HG03064 (cell line): ENCODE results near the gene SH2D3A.

ENCODE experiments used
- ATAC-seq: cut with Tn5 transposase; IDR thresholded peaks from one replicate; pipeline ENCODE4 v1.9.1; 2021; ENCODE audit warnings: low read depth; ENCODE audit not compliant: unreplicated experiment

Gene SH2D3A

DNA sequence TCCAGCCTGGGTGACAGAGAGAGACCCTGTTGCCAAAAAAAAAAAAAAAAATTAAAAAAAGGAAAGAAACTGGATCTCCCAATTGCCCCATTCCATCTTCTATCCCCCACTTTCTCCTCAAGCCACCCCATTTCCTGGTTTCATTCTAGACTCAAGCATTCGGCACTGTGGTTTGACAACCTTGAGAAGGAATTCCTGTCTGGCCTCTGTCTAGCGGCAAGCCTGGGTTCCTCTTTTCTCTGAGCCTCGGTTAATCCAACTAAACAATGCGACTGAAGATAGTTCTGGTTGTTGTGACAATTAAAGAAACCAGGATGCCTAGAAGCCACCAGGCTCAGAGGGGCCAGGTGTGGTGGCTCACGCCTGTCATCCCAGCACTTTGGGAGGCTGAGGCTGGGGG, 43.5 kb downstream of the SH2D3A start:
- ATAC-seq: no peak

DNA sequence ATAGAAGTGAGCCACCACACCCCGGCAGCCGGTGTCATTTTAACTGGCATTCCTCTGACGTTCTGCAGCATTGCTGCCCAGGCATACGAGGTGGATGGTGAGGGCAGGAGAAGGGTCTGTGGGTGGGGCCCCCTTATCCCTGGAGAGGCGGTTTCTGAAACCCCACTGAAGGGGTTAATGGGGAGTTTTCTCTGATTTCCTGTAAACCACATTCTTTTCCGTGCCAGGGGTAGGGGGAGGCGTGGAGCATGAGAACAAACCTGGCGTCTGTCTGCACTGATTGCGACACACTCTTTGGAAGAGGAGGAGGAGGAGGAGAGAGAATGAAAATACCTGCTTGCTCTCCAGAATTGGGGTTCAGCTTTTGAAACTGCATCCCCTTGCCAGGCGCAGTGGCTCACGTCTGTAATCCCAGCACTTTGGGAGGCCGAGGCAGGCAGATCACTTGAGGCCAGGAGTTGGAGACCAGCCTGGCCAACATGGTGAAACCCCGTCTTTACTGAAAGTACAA, 44.1 kb downstream of the SH2D3A start:
- no peak for ATAC-seq

DNA sequence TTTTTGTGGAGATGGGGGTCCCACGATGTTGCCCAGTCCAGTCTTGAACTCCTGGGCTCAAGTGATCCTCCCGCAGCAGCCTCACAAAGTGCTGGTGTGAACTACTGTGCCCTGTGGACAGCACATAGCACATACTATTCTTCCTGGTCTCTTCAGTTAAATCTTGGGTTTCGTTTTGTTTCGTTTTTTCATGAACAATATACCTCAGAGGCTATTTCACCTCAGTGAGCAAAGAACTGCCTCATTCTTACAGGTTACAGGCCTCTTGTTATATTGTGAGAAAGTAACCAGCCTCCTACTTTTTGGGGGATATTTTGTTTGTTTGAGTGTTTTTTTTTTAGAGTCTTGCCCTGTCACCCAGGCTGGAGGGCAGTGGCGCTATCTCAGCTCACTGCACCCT, 45.5 kb downstream of the SH2D3A start:
- ATAC-seq: no peak

DNA sequence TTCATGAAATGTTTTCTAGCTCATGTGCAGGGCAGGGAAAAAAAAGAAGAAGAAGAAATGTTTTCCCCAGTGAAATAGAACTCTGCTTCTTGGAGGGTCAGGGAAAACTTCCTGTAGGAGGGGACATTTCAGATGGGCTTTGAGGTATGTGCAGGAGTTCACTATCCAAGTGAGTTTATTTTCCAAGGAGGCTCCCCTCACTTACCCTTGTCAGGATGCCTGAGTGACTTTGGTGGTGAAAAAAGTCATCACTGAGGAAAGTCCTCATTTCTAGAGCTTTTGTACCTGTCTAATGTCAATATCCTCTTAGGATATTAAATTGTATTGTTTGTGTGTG, 46.1 kb downstream of the SH2D3A start:
- ATAC-seq: no peak

DNA sequence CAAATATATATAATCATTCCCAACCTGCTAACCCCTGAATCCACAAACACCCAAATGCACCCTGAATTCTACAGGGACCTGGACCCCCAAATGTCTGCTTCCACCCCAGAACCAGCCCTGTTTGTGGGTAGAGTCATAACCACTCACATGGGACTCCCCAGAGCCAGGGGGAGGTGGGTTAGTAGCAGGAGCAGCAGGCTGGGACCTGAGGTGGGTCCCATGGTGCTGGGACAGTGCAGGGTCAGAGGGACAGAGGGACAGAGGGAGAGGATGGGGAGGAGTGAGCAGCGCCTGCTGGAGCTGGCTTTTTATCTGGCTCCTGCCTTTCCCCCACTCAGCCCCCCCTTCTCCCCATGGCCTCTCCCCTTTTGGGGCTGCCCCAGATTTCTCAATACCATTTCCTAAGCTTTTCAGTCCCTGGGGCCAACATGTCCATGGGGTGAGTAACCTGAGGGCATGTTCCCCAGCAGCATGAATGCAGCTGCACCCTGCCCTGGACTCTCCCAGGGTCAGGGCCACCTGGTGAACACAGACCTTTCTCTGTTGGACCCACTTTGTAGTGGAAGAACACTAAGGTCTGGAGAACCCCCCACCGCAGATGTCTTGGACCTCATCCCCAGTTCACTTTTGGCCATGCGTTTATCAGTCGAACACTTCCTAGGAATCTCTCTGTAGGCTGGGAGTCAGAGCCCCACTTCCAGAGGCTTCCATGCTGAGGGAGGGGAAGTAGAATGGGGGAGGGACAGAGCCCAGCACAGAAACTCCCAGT, 46.7 kb downstream of the SH2D3A start, which contains the start of gene C3:
TSS of gene C3 (minus strand) at position 282 of the 769 bp plus-strand sequence. CDS start at position 221, 61 bp downstream.
- ATAC-seq: no peak

DNA sequence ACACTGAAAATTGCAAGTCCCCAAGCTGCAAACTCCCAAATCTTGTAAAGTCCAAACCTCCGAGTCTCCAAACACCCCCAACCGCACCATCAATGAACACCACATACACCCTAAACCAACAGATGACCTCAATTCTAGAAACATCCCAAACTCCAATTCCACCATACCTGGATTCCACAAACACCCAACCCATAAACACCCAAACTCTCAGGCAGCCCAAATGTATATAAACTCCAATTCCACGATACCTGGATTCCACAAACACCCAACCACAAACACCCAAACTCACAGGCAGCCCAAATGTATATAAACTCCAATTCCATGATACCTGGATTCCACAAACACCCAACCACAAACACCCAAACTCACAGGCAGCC, 47.3 kb downstream of the SH2D3A start:
- no peak for ATAC-seq

DNA sequence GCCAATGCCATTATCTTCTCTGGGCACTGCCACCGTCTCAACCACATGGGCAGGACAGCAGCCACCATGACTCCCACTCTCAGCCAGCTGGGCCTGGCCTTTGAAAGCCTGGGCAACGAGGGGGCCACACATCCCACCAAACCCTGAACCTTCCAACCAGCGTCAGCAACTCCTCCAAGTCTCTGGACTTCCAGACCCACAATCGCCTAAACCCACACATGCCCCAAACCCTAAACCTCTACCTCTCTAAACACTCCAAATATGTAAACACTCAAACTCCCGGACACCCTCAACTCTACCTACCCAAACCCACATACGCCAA, 47.7 kb downstream of the SH2D3A start:
- ATAC-seq: no peak

DNA sequence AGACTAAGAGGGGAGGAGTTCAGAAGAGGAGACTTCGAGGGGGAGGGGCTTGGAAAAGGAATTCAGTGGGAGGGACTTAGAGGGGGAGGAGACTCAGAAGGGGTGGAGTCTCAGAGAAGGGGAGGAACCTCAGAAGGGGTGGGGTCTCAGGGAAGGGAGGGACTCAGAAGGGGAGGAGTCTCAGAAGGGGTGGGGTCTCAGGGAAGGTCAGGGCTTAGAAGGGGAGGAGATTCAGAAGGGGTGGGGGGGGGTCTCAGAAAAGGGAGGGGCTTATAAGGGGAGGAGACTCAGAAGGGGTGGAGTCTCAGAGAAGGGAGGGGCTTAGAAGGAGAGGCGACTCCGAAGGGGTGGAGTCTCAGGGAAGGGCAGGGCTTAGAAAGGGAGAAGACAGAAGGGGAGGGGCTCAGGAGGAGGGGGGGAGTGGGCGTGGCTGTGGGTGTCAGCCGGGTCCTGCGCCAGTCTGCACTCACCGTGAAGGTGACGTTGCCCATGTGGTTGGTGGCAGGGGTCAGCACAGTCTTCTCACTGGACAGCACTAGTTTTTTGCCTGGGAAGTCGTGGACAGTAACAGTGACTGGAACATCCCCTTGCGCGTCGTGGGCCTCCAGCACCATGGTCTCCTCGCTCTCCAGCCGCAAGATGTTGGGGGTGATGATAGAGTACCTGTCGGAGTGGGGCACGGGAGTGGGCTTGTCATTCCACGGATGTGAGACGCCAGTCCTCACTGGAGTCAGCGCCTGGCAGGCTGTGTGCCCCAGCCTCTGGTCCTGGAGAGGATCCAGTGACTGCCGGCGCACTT, 48.3 kb downstream of the SH2D3A start:
- no peak for ATAC-seq

DNA sequence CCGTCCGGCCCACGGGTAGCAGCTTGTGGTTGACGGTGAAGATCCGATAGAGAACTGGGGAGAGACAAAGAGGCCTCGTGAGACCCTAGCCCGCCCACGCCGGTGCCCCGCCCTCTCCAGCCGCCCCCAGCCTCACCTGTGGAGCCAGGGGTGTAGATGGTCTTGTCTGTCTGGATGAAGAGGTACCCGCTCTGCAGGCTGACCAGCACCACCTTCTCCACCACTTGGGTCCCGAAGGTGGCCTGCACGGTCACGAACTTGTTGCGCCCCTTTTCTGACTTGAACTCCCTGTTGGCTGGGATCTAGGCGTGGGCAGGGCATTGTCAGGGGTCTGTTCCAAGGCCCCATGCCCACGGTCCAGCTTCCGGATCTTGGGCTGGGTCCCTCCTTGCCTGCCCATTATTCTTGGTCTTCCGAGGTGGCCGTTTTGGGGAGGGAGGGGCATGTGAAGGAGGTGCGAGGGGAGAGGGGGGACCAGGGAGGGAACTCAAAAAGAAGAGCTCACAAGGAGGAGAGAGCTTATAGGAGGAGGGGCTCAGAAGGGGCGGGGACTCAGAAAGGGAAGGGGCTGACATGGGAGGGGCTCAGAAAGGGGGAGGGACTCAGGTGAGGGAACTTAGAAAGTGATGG, 49.0 kb downstream of the SH2D3A start:
- ATAC-seq: no peak

DNA sequence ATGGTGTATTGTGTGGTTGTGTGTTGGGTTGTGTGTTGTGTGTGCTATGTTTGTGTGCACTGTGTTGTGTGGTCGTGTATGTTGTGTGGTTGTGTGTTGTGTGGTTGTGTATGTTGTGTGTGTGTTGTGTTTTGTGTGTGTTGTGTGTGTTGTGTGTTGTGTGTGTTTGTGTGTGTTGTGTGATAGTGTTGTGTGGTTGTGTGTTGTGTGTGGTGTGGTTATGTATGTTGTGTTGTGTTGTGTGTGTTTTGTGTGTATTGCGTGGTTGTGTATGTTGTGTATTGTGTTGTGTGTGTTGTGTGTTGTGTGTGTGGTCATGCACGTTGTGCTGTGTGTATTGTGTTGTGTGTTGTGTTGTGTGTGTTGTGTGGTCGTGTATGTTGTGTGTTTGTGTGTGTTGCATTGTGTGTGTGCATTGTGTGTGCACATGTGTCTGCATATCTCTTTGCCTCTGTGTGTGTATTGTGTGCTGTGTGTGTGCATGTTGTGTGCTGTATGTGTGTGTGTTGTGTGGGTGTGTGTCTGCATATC, 49.7 kb downstream of the SH2D3A start:
- ATAC-seq: no peak

DNA sequence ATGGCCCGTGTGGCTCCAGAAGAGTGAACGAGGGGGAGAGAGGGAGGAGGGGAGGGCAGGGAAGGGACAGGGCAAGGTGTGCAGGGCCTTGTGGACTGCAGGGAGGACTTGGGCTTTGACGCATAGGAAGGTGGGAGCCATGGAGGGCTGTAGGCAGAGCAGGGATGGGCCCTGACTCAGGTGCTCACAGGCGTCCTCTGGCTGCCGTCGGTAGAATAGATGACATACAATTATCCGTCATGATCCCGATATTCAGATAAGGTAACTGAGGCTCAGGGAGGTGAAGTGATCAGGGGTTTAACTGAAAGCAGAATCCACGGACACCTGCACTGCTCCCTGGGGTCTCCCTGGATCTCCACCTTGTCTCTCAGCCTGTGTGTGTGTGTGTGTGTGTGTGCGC, 50.2 kb downstream of the SH2D3A start:
- no peak for ATAC-seq

DNA sequence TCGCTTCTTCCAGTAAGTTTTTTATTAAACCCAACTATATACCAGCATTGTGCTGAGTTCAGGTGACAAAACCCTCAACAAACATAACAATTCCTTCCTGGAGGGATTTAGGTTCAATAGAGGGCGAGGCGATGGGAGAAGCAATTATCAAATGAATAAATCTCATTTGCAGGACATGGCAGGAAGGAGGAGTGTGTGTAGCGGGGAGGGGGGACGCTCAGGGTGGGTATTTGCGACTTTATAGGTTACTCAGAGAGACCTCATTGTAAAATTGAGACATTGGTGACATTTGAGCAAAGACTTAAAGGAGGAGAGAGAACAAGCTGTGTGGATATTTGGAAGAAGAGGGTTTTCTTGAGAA, 50.6 kb downstream of the SH2D3A start:
- ATAC-seq: no peak

DNA sequence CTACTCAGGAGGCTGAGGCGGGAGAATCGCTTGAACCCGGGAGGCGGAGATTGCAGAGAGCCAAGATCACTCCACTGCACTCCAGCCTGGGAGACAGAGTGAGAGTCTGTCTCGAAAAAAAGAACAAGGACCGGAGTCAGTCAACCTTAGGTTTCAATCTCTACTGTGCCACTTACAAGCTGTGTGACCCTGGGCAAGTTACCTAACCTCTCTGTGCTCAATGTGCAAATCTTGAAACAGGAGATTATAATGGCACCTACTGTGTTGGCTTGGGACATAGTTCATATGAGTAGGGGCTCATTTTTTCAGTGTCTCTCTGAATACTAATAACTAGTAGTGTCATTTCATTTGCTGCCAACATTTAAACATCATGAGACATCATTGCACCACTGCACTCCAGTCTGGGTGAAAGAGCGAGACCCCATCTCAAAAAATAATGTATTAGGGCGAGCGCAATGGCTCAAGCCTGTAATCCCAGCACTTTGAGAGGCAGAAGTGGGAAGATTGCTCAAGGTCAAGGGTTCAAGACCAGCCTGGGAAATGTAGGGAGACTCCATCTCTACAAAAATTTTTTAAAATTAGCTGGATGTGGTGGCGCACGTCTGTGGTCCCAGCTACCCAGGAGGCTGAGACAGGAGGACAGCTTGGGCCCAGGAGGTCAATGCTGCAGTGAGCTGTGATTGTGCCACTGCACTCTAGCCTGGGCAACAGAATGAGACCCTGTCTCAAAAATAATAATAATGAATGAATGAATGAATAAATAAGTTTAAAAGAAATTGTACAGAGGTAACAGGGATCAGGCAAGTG, 52.3 kb downstream of the SH2D3A start:
- ATAC-seq: no peak

DNA sequence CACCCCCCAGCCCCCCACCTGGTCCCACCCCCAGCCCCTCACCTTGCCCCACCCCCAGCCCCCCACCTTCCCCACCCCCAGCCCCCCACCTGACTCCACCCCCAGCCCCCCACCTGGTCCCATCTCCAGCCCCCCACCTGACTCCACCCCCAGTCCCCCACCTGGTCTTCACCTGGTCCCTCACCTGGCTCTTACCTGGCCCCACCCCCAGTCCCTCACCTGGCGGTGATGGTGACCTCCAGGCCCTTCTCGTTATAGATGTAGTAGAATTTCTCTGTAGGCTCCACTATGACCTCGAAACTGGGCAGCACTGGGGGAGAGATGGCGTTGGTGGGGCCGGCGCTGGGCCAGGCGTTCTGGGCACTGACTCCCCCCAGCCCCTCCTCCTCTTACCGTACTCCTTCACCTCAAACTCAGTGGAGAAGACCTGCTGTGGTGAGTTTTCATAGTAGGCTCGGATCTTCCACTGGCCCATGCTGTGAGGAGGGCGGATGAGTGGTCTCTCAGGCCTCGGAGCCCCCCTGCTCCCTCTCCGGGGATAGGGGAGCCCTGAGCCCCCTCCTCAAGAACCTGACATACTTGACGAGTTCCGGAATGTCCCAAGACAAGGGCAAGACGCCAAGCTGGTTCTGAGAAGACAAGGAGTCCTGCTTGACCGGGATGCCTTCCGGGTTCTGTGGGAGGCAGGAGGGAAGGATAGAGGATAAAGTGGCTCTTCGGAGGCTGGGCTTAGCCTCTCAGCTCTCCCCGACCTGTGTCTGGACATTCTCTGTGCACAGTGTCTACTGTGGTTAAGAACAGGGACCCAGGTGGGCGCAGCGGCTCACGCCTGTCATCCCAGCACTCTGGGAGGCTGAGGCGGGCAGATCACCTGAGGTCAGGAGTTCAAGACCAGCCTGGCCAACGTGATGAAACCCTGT, 53.2 kb downstream of the SH2D3A start:
- no peak for ATAC-seq

DNA sequence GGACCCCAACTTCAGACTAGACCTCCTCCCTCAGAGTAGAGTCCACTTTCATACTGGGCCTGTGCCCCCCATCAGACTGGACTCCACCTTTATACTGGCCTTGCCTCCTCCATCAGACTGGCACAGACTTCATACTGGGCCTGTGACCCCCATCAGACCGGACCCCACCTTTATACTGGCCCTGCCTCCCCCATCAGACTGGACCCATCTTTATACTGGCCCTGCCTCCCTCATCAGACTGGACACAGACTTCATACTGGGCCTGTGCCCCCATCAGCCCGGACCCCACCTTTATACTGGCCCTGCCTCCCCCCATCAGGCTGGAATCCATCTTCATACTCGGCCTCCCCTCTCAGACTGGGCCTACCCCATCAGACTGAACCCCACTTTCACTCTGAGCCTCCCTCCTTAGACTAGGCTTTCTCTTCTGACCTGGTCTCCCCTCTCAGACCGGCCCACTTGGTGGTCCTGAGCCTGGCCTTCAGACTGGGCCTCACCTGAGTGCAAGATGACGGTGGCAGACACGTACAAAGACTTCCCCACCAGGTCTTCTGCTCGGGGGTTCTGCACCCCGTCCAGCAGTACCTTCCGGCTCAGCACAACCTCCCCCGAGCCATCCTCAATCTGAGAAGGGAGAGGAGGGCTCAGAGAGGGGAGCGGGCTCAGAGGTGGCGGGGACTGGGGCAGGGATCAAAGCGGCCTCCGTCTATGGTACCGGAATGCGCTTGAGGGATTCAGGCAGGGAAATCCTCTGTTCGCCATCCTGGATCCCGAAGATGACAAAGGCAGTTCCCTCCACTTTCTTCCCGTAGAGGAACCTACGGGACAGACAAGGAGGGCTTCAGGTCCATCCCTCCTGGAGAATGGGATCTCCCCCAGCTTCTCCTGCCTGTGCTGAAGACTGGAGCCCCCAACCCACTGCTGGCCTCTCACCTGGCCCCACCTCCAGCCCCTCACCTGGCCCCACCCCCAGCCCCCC, 54.3 kb downstream of the SH2D3A start:
- ATAC-seq: no peak

DNA sequence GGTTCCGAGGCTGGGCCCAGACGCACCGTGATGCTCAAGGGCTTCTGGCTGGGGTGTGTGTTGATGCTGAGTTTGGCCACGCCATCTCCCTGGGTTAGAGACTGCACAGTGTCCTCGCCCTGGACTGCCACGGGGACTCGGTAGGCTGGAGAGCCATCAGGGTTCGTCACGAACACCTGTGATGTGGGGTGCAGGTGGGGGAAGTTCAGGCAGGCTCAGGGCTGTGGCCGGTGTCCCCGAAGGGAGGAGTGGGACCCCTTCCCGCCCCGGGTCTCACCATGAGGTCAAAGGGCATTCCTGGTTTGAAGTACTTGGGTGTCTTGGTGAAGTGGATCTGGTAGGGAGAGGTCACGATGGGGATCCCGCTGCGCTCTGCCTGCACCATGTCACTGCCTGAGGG, 55.0 kb downstream of the SH2D3A start:
- ATAC-seq: no peak

DNA sequence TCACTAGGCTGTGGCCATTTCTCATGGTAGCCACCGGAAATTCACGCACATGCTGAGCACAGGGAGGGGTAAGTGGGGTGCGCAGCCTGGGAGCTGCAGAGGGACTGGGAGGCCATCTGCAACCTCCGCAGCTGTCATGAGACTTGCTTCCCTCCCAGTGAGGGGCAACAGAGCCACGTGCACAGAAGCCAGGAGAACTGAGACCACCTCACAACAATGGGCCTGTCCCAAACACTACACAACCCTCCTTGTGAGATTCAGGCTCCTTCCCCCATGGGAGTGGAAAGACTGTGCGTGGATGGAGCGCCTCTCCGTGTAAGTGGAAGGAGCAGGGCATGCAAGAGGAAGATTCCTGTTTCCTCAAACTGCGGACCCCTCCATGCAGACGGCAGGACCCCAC, 55.6 kb downstream of the SH2D3A start:
- no peak for ATAC-seq

DNA sequence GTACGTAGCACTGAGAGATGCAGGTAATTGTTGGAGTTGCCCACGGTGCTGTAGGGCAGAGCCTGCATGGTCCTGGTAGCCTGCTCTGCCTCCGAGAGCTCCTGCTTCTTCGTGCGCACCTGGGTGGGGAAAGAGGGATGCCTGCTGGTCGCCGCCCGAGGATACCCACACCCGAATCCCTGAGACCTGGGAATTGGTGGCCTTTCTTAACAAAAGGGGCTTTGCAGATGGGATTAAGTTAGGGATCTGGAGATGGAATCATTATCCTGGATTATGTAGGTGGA, 56.2 kb downstream of the SH2D3A start:
- ATAC-seq: no peak
